ENCODE measurements around the gene HP1BP3.

The HP1BP3 gene

DNA sequence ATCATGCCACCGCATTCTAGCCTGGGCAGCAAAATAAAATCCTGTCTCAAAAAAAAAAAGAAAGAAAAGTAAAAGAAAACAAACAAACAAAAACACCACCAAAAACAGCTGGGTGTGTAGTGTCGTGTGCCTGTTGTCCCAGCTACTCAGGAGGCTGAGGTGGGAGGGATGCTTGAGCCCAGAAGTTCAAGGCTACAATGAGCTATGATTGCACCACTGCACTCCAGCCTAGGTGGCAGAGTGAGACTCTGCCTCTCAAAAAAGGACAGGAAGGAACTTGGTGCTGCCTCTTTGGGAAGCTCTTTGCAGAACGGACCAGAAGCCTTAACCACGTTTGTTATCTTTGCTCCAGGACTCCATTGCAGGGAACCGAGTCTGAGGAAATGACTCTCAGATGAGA, 80.3 kb downstream of the HP1BP3 start:
- H3K4me1 ChIP-seq (ENCODE audit: insufficient read depth, low read length, severe bottlenecking), result no peaks in the 10 kb centered on the region
- no peak overlapping the region for H2AFZ ChIP-seq (ENCODE audit: low read length)
- H4K20me1 ChIP-seq (ENCODE audit: insufficient read depth, low read length), result no peaks in the 10 kb centered on the region
- no peak overlapping the region for H3K9ac ChIP-seq (ENCODE audit: low read length)
- H3K9me2 ChIP-seq (ENCODE audit: low read depth, low read length), result no peaks in the 10 kb centered on the region
- TF ChIP-seq CTCF (IDR thresholded peaks at IDR 0.05; ENCODE audit: low read length), result no peak
- no peak for TF ChIP-seq EZH2 (IDR thresholded peaks at IDR 0.05; ENCODE audit: borderline replicate concordance, low read length)
- no peaks in the 10 kb centered on the region for H3K9me3 ChIP-seq (ENCODE audit: low read length)
- no peaks in the 10 kb centered on the region for H3F3A ChIP-seq (ENCODE audit: insufficient read depth, low read length)
- no peak overlapping the region for H3K4me2 ChIP-seq (ENCODE audit: low read length)
- no peak overlapping the region for H3K27ac ChIP-seq (ENCODE audit: low read depth, low read length, poor library complexity, severe bottlenecking)
- H3K36me3 ChIP-seq (ENCODE audit: insufficient read depth, low read length), result no peaks in the 10 kb centered on the region
- H3K27me3 ChIP-seq (ENCODE audit: insufficient read depth, low read length), result peaks cover 6% of the 10 kb centered on the region
- no peak overlapping the region for H3K4me3 ChIP-seq (ENCODE audit: low read depth, low read length, poor library complexity, severe bottlenecking)
- H3K79me2 ChIP-seq (ENCODE audit: insufficient read depth, low read length), result no peaks in the 10 kb centered on the region

DNA sequence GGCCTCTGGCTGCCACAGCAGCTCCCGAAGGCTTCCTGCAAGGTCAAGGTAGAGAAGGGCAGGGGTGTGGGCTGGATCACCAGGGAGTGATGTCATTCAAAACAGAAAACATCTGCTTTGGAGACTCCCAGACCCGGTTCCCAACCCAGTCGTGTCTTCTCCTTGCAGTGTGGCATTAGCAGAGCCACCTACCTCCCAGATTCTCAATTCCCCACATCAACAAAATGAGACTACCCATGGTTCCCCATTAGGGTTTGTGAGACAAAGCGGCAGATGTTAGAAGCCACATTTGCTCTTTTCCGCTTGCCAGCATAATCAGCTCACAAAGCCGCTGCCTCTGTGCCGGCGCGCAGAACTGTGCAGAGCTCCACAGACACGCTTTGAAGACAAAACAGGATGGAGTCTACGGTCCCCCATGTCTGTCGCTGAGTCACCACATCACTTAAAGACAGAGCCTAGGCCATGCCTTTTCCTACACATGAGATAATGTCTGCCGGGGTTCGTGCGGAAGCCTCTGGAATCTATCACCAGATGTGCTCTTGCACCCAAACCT, 81.8 kb downstream of the HP1BP3 start:
- no peaks in the 10 kb centered on the region for H3K9me3 ChIP-seq (ENCODE audit: low read length)
- TF ChIP-seq CTCF (IDR thresholded peaks at IDR 0.05; ENCODE audit: low read length) (no peak), EZH2 (IDR thresholded peaks at IDR 0.05; ENCODE audit: borderline replicate concordance, low read length) (no peak)
- H3K79me2 ChIP-seq (ENCODE audit: insufficient read depth, low read length), result no peaks in the 10 kb centered on the region
- no peaks in the 10 kb centered on the region for H3K9me2 ChIP-seq (ENCODE audit: low read depth, low read length)
- no peaks in the 10 kb centered on the region for H3F3A ChIP-seq (ENCODE audit: insufficient read depth, low read length)
- no peak overlapping the region for H2AFZ ChIP-seq (ENCODE audit: low read length)
- H3K4me1 ChIP-seq (ENCODE audit: insufficient read depth, low read length, severe bottlenecking), result no peaks in the 10 kb centered on the region
- H3K9ac ChIP-seq (ENCODE audit: low read length), result no peak overlapping the region
- no peaks in the 10 kb centered on the region for H4K20me1 ChIP-seq (ENCODE audit: insufficient read depth, low read length)
- no peak overlapping the region for H3K4me2 ChIP-seq (ENCODE audit: low read length)
- no peak overlapping the region for H3K4me3 ChIP-seq (ENCODE audit: low read depth, low read length, poor library complexity, severe bottlenecking)
- H3K27me3 ChIP-seq (ENCODE audit: insufficient read depth, low read length), result peaks cover 6% of the 10 kb centered on the region
- H3K27ac ChIP-seq (ENCODE audit: low read depth, low read length, poor library complexity, severe bottlenecking), result no peak overlapping the region
- H3K36me3 ChIP-seq (ENCODE audit: insufficient read depth, low read length), result no peaks in the 10 kb centered on the region

GRCh38 chr1:20704390-20705202, 82.5 kb downstream of the HP1BP3 start:
- no peaks in the 10 kb centered on the region for H3K36me3 ChIP-seq (ENCODE audit: insufficient read depth, low read length)
- H3K9me2 ChIP-seq (ENCODE audit: low read depth, low read length), result no peaks in the 10 kb centered on the region
- H3K9ac ChIP-seq (ENCODE audit: low read length), result no peak overlapping the region
- H2AFZ ChIP-seq (ENCODE audit: low read length), result no peak overlapping the region
- H3K27ac ChIP-seq (ENCODE audit: low read depth, low read length, poor library complexity, severe bottlenecking), result no peak overlapping the region
- no peaks in the 10 kb centered on the region for H3K9me3 ChIP-seq (ENCODE audit: low read length)
- no peaks in the 10 kb centered on the region for H4K20me1 ChIP-seq (ENCODE audit: insufficient read depth, low read length)
- H3K27me3 ChIP-seq (ENCODE audit: insufficient read depth, low read length), result peaks cover 6% of the 10 kb centered on the region
- H3F3A ChIP-seq (ENCODE audit: insufficient read depth, low read length), result no peaks in the 10 kb centered on the region
- no peaks in the 10 kb centered on the region for H3K79me2 ChIP-seq (ENCODE audit: insufficient read depth, low read length)
- TF ChIP-seq CTCF (IDR thresholded peaks at IDR 0.05; ENCODE audit: low read length) (no peak), EZH2 (IDR thresholded peaks at IDR 0.05; ENCODE audit: borderline replicate concordance, low read length) (no peak)
- no peak overlapping the region for H3K4me2 ChIP-seq (ENCODE audit: low read length)
- H3K4me1 ChIP-seq (ENCODE audit: insufficient read depth, low read length, severe bottlenecking), result no peaks in the 10 kb centered on the region
- H3K4me3 ChIP-seq (ENCODE audit: low read depth, low read length, poor library complexity, severe bottlenecking), result no peak overlapping the region

Data from OCI-LY1 (cell line).